Neural cell (in vitro differentiated cells): ENCODE data around the gene C17orf58. TPM values are rescaled to one million over a fixed set of nuclear protein-coding genes. Genes with fewer than 3 reads are reported as not detected.

Experiments
- H2AFZ ChIP-seq: fragments of 200-600, 300-800 bp; sonication (generic), shearing (Covaris generic); 2 replicates; pipeline ENCODE4 v1.6.0; 2014; ENCODE audit warnings: low read depth, mild to moderate bottlenecking, antibody characterized with exemption, low read length, moderate library complexity
- H3F3A ChIP-seq: fragments of 200-600 bp; shearing (Covaris generic); 2 replicates; pipeline ENCODE4 v1.6.1; 2016; ENCODE audit warnings: mild to moderate bottlenecking, moderate library complexity, mixed read lengths, antibody characterized with exemption, low read length; ENCODE audit not compliant: insufficient read depth, poor library complexity, severe bottlenecking
- H3K27ac ChIP-seq: fragments of 200-600, 300-800 bp; sonication (generic), shearing (Covaris generic); 2 replicates; pipeline ENCODE4 v1.5.1; 2014; ENCODE audit warnings: mild to moderate bottlenecking, low read length, moderate library complexity
- H3K27me3 ChIP-seq: fragments of 300-800, 200-600 bp; sonication (generic), shearing (Covaris generic); 2 replicates; pipeline ENCODE4 v1.6.0; 2014; ENCODE audit warnings: mild to moderate bottlenecking, low read depth, low read length, moderate library complexity; ENCODE audit not compliant: insufficient read depth
- H3K36me3 ChIP-seq: fragments of 300-800, 200-600 bp; sonication (generic), shearing (Covaris generic); 2 replicates; pipeline ENCODE4 v1.5.1; 2014; ENCODE audit warnings: mild to moderate bottlenecking, antibody characterized with exemption, low read length, moderate library complexity; ENCODE audit not compliant: insufficient read depth
- H3K4me2 ChIP-seq: fragments of 300-800, 200-600 bp; sonication (generic), shearing (Covaris generic); 2 replicates; pipeline ENCODE4 v1.6.0; 2014; ENCODE audit warnings: mild to moderate bottlenecking, low read length
- H3K4me3 ChIP-seq: fragments of 300-800, 200-600 bp; sonication (generic), shearing (Covaris generic); 2 replicates; pipeline ENCODE4 v1.5.1; 2014; ENCODE audit warnings: mild to moderate bottlenecking, low read length, moderate library complexity
- H3K79me2 ChIP-seq: fragments of 200-600 bp; shearing (Covaris generic); replicated peaks from 2 replicates; pipeline ENCODE4 v1.6.0; 2014; ENCODE audit warnings: mild to moderate bottlenecking, low read length, moderate library complexity; ENCODE audit not compliant: insufficient read depth
- H3K9ac ChIP-seq: fragments of 300-800, 200-600 bp; sonication (generic), shearing (Covaris generic); 2 replicates; pipeline ENCODE4 v1.6.1; 2016; ENCODE audit warnings: mild to moderate bottlenecking, low read length, mixed read lengths
- H3K9me2 ChIP-seq: fragments of 200-600 bp; shearing (Covaris generic); 2 replicates; pipeline ENCODE4 v1.6.1; 2016; ENCODE audit warnings: mild to moderate bottlenecking, low read length, mixed read lengths; ENCODE audit not compliant: insufficient read depth
- H3K9me3 ChIP-seq: fragments of 200-600, 300-800 bp; sonication (generic), shearing (Covaris generic); 2 replicates; pipeline ENCODE4 v1.6.1; 2016; ENCODE audit warnings: mild to moderate bottlenecking, mixed run types, low read length, moderate library complexity, mixed read lengths
- H4K20me1 ChIP-seq: fragments of 200-600 bp; shearing (Covaris generic); 2 replicates; pipeline ENCODE4 v1.6.1; 2016; ENCODE audit warnings: mild to moderate bottlenecking, mixed run types; ENCODE audit not compliant: insufficient read depth
- EP300 ChIP-seq: fragments of 450-650 bp; conservative IDR thresholded peaks from 2 replicates; pipeline ENCODE4 v1.6.1; 2014; ENCODE audit warnings: antibody characterized with exemption, mild to moderate bottlenecking, moderate library complexity; ENCODE audit not compliant: poor library complexity, severe bottlenecking
- EZH2 ChIP-seq: fragments of 200-600, 300-800 bp; shearing (Covaris generic), sonication (generic); IDR thresholded peaks from 2 replicates; pipeline ENCODE4 v1.6.1; 2014; ENCODE audit warnings: antibody characterized with exemption, low read length, borderline replicate concordance, mild to moderate bottlenecking; ENCODE audit not compliant: insufficient read depth, poor library complexity, severe bottlenecking
- MXI1 ChIP-seq: fragments of 450-650 bp; conservative IDR thresholded peaks from 2 replicates; pipeline ENCODE4 v1.6.1; 2014; ENCODE audit warnings: antibody characterized with exemption, mild to moderate bottlenecking; ENCODE audit not compliant: poor library complexity, severe bottlenecking
- POLR2AphosphoS5 ChIP-seq: IDR thresholded peaks from 2 replicates; pipeline ENCODE4 v1.6.1; 2012
- RAD21 ChIP-seq: fragments of 450-650 bp; conservative IDR thresholded peaks from 2 replicates; pipeline ENCODE4 v1.6.1; 2014; ENCODE audit warnings: antibody characterized with exemption, mild to moderate bottlenecking, moderate library complexity
- SMC3 ChIP-seq: fragments of 450-650 bp; conservative IDR thresholded peaks from 2 replicates; pipeline ENCODE4 v1.6.1; 2014; ENCODE audit warnings: antibody characterized with exemption, mild to moderate bottlenecking, moderate library complexity; ENCODE audit not compliant: poor library complexity
- TAF1 ChIP-seq: IDR thresholded peaks from 2 replicates; pipeline ENCODE4 v1.6.1; 2012; ENCODE audit warnings: low read depth
- polyA plus RNA-seq: library from polyadenylated mRNA; depleted of rRNA; stranded (reverse); fragments of >200 nt; gene quantifications from 2 replicates; pipeline ENCODE4 v1.2.3, GENCODE V29; 2014
- TF ChIP-seq, protein P1 (sequence below): IDR thresholded peaks from 2 replicates; pipeline ENCODE4 v1.6.1; 2012; ENCODE audit warnings: borderline replicate concordance
- TF ChIP-seq, protein P2 (sequence below): fragments of 450-650 bp; IDR thresholded peaks from 2 replicates; pipeline ENCODE4 v1.5.1; 2014; ENCODE audit warnings: antibody characterized with exemption, mild to moderate bottlenecking, moderate library complexity; ENCODE audit not compliant: poor library complexity, severe bottlenecking

The C17orf58 gene
- polyA plus RNA-seq, 1 donor from 2014 or later: 54.5 TPM

DNA sequence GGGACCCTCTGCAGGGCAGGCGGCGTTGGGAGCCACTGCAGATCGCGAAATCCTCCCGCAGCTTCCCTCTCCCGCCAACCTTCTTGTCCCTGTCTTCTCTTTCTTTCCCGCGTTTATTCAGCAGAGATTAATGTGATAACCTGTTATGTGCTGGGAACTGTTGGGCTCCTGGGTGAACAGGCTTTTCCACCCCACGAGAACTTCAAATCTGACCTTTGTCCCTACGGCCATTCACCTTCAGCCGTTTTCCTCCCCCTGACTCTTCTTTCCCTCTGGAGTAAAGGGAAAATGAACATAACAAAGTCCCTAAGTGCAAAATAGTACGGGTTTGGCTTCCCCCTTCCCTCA lies 24.1 kb upstream of the C17orf58 start:
- peak overlapping the region; percentile 83 for H3K4me3 ChIP-seq
- H3K79me2 ChIP-seq: no peaks in the 10 kb centered on the region
- no peaks in the 10 kb centered on the region for H3K9me3 ChIP-seq
- H3K9ac ChIP-seq: peak overlapping the region; percentile 72
- H4K20me1 ChIP-seq: no peaks in the 10 kb centered on the region
- H3F3A ChIP-seq: no peaks in the 10 kb centered on the region
- H3K27ac ChIP-seq: peak overlapping the region; percentile 59
- no peaks in the 10 kb centered on the region for H3K27me3 ChIP-seq
- H2AFZ ChIP-seq: peak overlapping the region; percentile 72
- H3K4me2 ChIP-seq: peak overlapping the region; percentile 73
- TF ChIP-seq TAF1 (no peak), EP300 (no peak), EZH2 (no peak), RAD21 (no peak), MXI1 (no peak), SMC3 (no peak), POLR2AphosphoS5 (no peak)
- TF ChIP-seq, protein P1, sequence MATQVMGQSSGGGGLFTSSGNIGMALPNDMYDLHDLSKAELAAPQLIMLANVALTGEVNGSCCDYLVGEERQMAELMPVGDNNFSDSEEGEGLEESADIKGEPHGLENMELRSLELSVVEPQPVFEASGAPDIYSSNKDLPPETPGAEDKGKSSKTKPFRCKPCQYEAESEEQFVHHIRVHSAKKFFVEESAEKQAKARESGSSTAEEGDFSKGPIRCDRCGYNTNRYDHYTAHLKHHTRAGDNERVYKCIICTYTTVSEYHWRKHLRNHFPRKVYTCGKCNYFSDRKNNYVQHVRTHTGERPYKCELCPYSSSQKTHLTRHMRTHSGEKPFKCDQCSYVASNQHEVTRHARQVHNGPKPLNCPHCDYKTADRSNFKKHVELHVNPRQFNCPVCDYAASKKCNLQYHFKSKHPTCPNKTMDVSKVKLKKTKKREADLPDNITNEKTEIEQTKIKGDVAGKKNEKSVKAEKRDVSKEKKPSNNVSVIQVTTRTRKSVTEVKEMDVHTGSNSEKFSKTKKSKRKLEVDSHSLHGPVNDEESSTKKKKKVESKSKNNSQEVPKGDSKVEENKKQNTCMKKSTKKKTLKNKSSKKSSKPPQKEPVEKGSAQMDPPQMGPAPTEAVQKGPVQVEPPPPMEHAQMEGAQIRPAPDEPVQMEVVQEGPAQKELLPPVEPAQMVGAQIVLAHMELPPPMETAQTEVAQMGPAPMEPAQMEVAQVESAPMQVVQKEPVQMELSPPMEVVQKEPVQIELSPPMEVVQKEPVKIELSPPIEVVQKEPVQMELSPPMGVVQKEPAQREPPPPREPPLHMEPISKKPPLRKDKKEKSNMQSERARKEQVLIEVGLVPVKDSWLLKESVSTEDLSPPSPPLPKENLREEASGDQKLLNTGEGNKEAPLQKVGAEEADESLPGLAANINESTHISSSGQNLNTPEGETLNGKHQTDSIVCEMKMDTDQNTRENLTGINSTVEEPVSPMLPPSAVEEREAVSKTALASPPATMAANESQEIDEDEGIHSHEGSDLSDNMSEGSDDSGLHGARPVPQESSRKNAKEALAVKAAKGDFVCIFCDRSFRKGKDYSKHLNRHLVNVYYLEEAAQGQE: no peak
- TF ChIP-seq, protein P2, sequence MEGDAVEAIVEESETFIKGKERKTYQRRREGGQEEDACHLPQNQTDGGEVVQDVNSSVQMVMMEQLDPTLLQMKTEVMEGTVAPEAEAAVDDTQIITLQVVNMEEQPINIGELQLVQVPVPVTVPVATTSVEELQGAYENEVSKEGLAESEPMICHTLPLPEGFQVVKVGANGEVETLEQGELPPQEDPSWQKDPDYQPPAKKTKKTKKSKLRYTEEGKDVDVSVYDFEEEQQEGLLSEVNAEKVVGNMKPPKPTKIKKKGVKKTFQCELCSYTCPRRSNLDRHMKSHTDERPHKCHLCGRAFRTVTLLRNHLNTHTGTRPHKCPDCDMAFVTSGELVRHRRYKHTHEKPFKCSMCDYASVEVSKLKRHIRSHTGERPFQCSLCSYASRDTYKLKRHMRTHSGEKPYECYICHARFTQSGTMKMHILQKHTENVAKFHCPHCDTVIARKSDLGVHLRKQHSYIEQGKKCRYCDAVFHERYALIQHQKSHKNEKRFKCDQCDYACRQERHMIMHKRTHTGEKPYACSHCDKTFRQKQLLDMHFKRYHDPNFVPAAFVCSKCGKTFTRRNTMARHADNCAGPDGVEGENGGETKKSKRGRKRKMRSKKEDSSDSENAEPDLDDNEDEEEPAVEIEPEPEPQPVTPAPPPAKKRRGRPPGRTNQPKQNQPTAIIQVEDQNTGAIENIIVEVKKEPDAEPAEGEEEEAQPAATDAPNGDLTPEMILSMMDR: no peak
- no peaks in the 10 kb centered on the region for H3K9me2 ChIP-seq
- no peaks in the 10 kb centered on the region for H3K36me3 ChIP-seq

DNA sequence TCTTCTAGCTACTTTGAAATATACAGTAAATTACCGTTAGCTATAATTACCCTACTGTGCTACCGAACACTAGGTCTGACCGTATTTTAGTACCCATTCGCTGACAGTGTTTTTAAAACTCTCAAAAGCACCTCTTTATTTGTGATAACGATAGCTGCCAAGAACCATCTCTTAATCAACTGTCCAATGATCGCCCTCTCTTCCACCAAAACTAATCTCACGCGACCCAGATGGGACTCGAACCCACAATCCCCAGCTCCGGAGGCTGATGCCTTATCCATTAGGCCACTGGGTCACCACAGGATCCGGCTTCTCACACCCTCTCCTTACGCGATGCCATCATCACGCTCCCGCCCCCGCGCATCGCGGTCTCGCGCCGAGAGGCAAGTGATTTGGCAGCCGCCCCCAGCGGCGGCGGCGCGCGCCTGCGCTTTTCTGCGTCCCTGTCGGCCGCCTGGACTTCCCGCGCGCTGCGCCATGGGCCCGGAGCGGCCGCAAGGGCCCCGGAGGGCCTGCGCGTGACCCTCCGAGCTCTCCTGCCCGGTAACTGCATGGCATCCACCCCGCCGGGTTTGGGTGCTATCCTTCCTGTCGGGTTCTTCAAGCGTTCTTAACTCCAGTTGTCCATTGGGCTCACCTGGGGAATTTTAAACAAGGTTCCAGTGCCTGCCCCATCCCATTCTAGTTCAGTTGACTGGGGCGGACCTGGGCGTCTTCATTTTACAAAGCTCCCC lies 23.6 kb upstream of the C17orf58 start:
- peak overlapping the region; percentile 72 for H3K9ac ChIP-seq
- H3K4me2 ChIP-seq: peak overlapping the region; percentile 73
- peak overlapping the region; percentile 83 for H3K4me3 ChIP-seq
- peak overlapping the region; percentile 72 for H2AFZ ChIP-seq
- no peaks in the 10 kb centered on the region for H3K79me2 ChIP-seq
- no peaks in the 10 kb centered on the region for H4K20me1 ChIP-seq
- no peaks in the 10 kb centered on the region for H3K27me3 ChIP-seq
- no peaks in the 10 kb centered on the region for H3K9me2 ChIP-seq
- TF ChIP-seq POLR2AphosphoS5 (peak; percentile 32), SMC3 (peak; percentile 58), EZH2 (no peak), RAD21 (peak; percentile 46), TAF1 (no peak), EP300 (peak; percentile 40), MXI1 (no peak)
- TF ChIP-seq, protein P2: peak; percentile 71
- TF ChIP-seq, protein P1: peak; percentile 18
- no peaks in the 10 kb centered on the region for H3K36me3 ChIP-seq
- H3F3A ChIP-seq: no peaks in the 10 kb centered on the region
- no peaks in the 10 kb centered on the region for H3K9me3 ChIP-seq
- H3K27ac ChIP-seq: peak overlapping the region; percentile 59
